ENCODE data around the gene TBCE.

GRCh38 chr1:235319255-235319654 is 48.0 kb upstream of the TBCE start:
- TF ChIP-seq CTCF (conservative IDR thresholded peaks at IDR 0.05; ENCODE audit: low read depth, low read length) (no peak), EZH2 (IDR thresholded peaks at IDR 0.05; ENCODE audit: low read length, unreplicated experiment) (no peak)

All from PC-3 (cell line).